OCI-LY1 (cell line): Measurements from ENCODE around the gene FGF14.

Source experiments
- EZH2 ChIP-seq: fragments of 200-600 bp; sonication (generic), shearing (Covaris generic); IDR thresholded peaks from 2 replicates; pipeline ENCODE4 v1.8.0; 2017; ENCODE audit warnings: borderline replicate concordance, mixed run types, mild to moderate bottlenecking, antibody characterized with exemption, low read length, moderate library complexity, mixed read lengths
- TF ChIP-seq, protein P1 (sequence below): fragments of 200-600 bp; sonication (generic), shearing (Covaris generic); IDR thresholded peaks from 2 replicates; pipeline ENCODE4 v1.5.1; 2017; ENCODE audit warnings: mild to moderate bottlenecking, antibody characterized with exemption, low read length, moderate library complexity, mixed read lengths

DNA sequence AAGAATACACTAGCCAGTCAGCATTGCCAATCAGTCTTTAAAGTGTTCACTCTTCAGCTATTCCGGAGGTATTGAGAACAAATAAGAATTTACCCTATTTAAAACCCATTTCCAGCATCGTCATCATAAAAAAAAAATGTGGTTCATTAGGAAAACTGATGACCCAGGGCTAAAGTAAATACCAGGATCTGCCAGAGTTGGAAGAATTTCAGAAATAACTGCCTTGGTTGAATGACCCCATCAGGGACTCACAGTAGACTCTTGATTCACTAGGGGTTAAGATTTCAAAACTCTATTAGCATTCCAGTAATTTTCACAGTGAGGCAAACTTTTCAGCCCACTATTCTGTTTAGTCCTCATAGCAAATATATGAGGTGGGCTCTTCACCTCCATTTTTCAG, 572.4 kb downstream of the FGF14 start:
- TF ChIP-seq, protein P1, sequence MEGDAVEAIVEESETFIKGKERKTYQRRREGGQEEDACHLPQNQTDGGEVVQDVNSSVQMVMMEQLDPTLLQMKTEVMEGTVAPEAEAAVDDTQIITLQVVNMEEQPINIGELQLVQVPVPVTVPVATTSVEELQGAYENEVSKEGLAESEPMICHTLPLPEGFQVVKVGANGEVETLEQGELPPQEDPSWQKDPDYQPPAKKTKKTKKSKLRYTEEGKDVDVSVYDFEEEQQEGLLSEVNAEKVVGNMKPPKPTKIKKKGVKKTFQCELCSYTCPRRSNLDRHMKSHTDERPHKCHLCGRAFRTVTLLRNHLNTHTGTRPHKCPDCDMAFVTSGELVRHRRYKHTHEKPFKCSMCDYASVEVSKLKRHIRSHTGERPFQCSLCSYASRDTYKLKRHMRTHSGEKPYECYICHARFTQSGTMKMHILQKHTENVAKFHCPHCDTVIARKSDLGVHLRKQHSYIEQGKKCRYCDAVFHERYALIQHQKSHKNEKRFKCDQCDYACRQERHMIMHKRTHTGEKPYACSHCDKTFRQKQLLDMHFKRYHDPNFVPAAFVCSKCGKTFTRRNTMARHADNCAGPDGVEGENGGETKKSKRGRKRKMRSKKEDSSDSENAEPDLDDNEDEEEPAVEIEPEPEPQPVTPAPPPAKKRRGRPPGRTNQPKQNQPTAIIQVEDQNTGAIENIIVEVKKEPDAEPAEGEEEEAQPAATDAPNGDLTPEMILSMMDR = no peak
- TF ChIP-seq EZH2 = no peak
